Hepatocyte (in vitro differentiated cells): Measurements from ENCODE around the gene FAM20C. TPM values are rescaled to one million over a fixed set of nuclear protein-coding genes. Genes with fewer than 3 reads are reported as not detected.
A peak's percentile ranks its signal among the peaks of the same experiment; 100 is the strongest.

Experiments used
- DNase-seq: peaks from one replicate; pipeline ENCODE4 v3.0.0-alpha.2; 2016; ENCODE audit warnings: low spot score
- H2AFZ ChIP-seq: fragments of 200-600 bp; sonication (generic); 2 replicates; pipeline ENCODE4 v1.6.0; 2016; ENCODE audit warnings: antibody characterized with exemption, mild to moderate bottlenecking
- H3K27ac ChIP-seq: fragments of 200-600 bp; sonication (generic); 2 replicates; pipeline ENCODE4 v1.5.1; 2016; ENCODE audit warnings: mild to moderate bottlenecking
- H3K27me3 ChIP-seq: fragments of 200-600 bp; sonication (generic); 2 replicates; pipeline ENCODE4 v1.6.1; 2016
- H3K36me3 ChIP-seq: fragments of 200-600 bp; sonication (generic); replicated peaks from 2 replicates; pipeline ENCODE4 v1.5.1; 2016; ENCODE audit warnings: low read depth; ENCODE audit not compliant: insufficient read depth
- H3K4me1 ChIP-seq: fragments of 200-600 bp; sonication (generic); 2 replicates; pipeline ENCODE4 v1.5.1; 2016; ENCODE audit warnings: mild to moderate bottlenecking, moderate library complexity; ENCODE audit not compliant: insufficient read depth
- H3K4me2 ChIP-seq: fragments of 200-600 bp; sonication (generic); 2 replicates; pipeline ENCODE4 v1.6.0; 2016
- H3K4me3 ChIP-seq: fragments of 200-600 bp; sonication (generic); 2 replicates; pipeline ENCODE4 v1.5.1; 2016; ENCODE audit warnings: mild to moderate bottlenecking
- H3K79me2 ChIP-seq: fragments of 200-600 bp; sonication (generic); 2 replicates; pipeline ENCODE4 v1.6.0; 2017; ENCODE audit warnings: mild to moderate bottlenecking
- H3K9me2 ChIP-seq: fragments of 200-600 bp; sonication (generic); replicated peaks from 2 replicates; pipeline ENCODE4 v1.6.0; 2017; ENCODE audit warnings: mild to moderate bottlenecking; ENCODE audit not compliant: insufficient read depth
- H3K9me3 ChIP-seq: fragments of 200-600 bp; sonication (generic); 2 replicates; pipeline ENCODE4 v1.5.1; 2016; ENCODE audit warnings: low read depth, mild to moderate bottlenecking
- H4K20me1 ChIP-seq: fragments of 200-600 bp; sonication (generic); 2 replicates; pipeline ENCODE4 v1.6.0; 2016; ENCODE audit warnings: mild to moderate bottlenecking; ENCODE audit not compliant: insufficient read depth, poor library complexity, severe bottlenecking
- EZH2 ChIP-seq: fragments of 200-600 bp; sonication (generic); IDR thresholded peaks from 2 replicates; pipeline ENCODE4 v1.6.1; 2016; ENCODE audit warnings: antibody characterized with exemption, mild to moderate bottlenecking, borderline replicate concordance
- EZH2phosphoT487 ChIP-seq: fragments of 200-600 bp; sonication (generic); IDR thresholded peaks from one replicate; pipeline ENCODE4 v1.6.1; 2018; ENCODE audit warnings: antibody characterized with exemption, mild to moderate bottlenecking, low read depth, moderate library complexity; ENCODE audit not compliant: unreplicated experiment, severe bottlenecking
- WGBS: methylation state at CpG from one replicate; pipeline ENCODE4 v1.1.6; 2016; ENCODE audit warnings: low lambda C conversion rate; ENCODE audit errors: missing lambda C conversion rate; 5-methylcytosine and 5-hydroxymethylcytosine counted together
- polyA plus RNA-seq: library from polyadenylated mRNA; unstranded; fragments of >200 nt; fragmentation: Nextera tagmentation; extraction: Ambion mirVana; gene quantifications from 2 replicates; pipeline ENCODE4 v1.2.1, GENCODE V29; 2016
- total RNA-seq: library from RNA; depleted of rRNA; stranded (reverse); fragments of >200 nt; gene quantifications from 2 replicates; pipeline ENCODE4 v1.2.3, GENCODE V29; 2014
- TF ChIP-seq, protein P1 (sequence below): fragments of 200-600 bp; sonication (generic); IDR thresholded peaks from 2 replicates; pipeline ENCODE4 v1.5.1; 2016; ENCODE audit warnings: antibody characterized with exemption, mild to moderate bottlenecking; ENCODE audit not compliant: poor library complexity

Gene FAM20C
- total and polyA plus RNA-seq, 2 experiments from 2014 or later, result 24.4 to 42.5 TPM

DNA sequence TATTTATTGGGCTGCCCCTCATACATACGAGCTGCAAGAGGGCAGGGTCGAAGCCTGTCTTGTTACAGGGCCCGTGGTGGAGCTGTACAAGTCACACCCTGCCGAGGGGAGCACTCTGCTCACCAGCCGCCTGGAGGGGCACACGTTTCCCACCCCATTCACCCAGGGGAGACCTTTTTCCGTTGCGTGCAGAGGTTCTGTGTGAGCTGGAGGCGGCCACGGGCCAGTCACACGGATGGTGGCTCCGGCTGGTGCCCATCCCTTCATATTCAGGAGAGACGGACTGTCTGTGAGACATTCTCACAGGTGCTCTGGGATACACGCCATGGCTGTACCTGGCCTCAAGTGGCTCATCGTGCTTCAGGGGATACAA, 47.9 kb upstream of the FAM20C start:
- TF ChIP-seq EZH2 (no peak), EZH2phosphoT487 (no peak)
- TF ChIP-seq, protein P1, sequence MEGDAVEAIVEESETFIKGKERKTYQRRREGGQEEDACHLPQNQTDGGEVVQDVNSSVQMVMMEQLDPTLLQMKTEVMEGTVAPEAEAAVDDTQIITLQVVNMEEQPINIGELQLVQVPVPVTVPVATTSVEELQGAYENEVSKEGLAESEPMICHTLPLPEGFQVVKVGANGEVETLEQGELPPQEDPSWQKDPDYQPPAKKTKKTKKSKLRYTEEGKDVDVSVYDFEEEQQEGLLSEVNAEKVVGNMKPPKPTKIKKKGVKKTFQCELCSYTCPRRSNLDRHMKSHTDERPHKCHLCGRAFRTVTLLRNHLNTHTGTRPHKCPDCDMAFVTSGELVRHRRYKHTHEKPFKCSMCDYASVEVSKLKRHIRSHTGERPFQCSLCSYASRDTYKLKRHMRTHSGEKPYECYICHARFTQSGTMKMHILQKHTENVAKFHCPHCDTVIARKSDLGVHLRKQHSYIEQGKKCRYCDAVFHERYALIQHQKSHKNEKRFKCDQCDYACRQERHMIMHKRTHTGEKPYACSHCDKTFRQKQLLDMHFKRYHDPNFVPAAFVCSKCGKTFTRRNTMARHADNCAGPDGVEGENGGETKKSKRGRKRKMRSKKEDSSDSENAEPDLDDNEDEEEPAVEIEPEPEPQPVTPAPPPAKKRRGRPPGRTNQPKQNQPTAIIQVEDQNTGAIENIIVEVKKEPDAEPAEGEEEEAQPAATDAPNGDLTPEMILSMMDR, result no peak
- Histone ChIP-seq H3K9me3 (no peaks in the 10 kb centered on the region), H3K27ac (no peak overlapping the region), H4K20me1 (no peaks in the 10 kb centered on the region), H3K27me3 (no peaks in the 10 kb centered on the region), H3K36me3 (no peaks in the 10 kb centered on the region), H3K4me2 (no peak overlapping the region), H2AFZ (no peak overlapping the region), H3K79me2 (no peaks in the 10 kb centered on the region), H3K4me3 (no peak overlapping the region), H3K4me1 (peaks cover 13% of the 10 kb centered on the region), H3K9me2 (no peaks in the 10 kb centered on the region)
- no peak for DNase-seq
- WGBS, result 93% methylated on average over 15 of the region's 15 CpGs

- no peaks in the 10 kb centered on the region for H3K36me3 ChIP-seq
- no peak for DNase-seq
- peaks cover 22% of the 10 kb centered on the region for H3K4me1 ChIP-seq
- no peaks in the 10 kb centered on the region for H3K9me3 ChIP-seq
- H3K27me3 ChIP-seq, result no peaks in the 10 kb centered on the region
- H3K4me3 ChIP-seq, result no peak overlapping the region
- no peaks in the 10 kb centered on the region for H4K20me1 ChIP-seq
- no peak overlapping the region for H3K27ac ChIP-seq
- H3K79me2 ChIP-seq, result no peaks in the 10 kb centered on the region
- WGBS, result 80% methylated on average over 4 of the region's 4 CpGs
- TF ChIP-seq EZH2 (no peak), EZH2phosphoT487 (no peak)
- TF ChIP-seq, protein P1, result no peak
- H3K4me2 ChIP-seq, result no peak overlapping the region
- no peaks in the 10 kb centered on the region for H3K9me2 ChIP-seq
- no peak overlapping the region for H2AFZ ChIP-seq
Measured at GRCh38 chr7:145863-146262, 46.5 kb upstream of the FAM20C start.

- WGBS, result 81% methylated on average over 5 of the region's 5 CpGs
- TF ChIP-seq EZH2phosphoT487, result no peak
- H3K9me2 ChIP-seq, result no peaks in the 10 kb centered on the region
- no peak for DNase-seq
- peak overlapping the region; percentile 73 for H3K4me2 ChIP-seq
- H2AFZ ChIP-seq, result peak overlapping the region; percentile 67
- H3K9me3 ChIP-seq, result no peaks in the 10 kb centered on the region
- peak overlapping the region; percentile 91 for H3K27ac ChIP-seq
- no peaks in the 10 kb centered on the region for H3K79me2 ChIP-seq
- peak overlapping the region; percentile 24 for H3K4me3 ChIP-seq
- no peaks in the 10 kb centered on the region for H3K27me3 ChIP-seq
- H3K36me3 ChIP-seq, result no peaks in the 10 kb centered on the region
- peaks cover 9% of the 10 kb centered on the region for H3K4me1 ChIP-seq
- no peaks in the 10 kb centered on the region for H4K20me1 ChIP-seq
Measured at GRCh38 chr7:148543-148931, 43.8 kb upstream of the FAM20C start.

- TF ChIP-seq, protein P1, result no peak
- TF ChIP-seq EZH2phosphoT487 (no peak), EZH2 (no peak)
- H3K4me2 ChIP-seq, result peak overlapping the region; percentile 73
- no peaks in the 10 kb centered on the region for H3K36me3 ChIP-seq
- peak overlapping the region; percentile 68 for H2AFZ ChIP-seq
- H4K20me1 ChIP-seq, result no peaks in the 10 kb centered on the region
- H3K4me1 ChIP-seq, result peaks cover 9% of the 10 kb centered on the region
- H3K27me3 ChIP-seq, result no peaks in the 10 kb centered on the region
- H3K79me2 ChIP-seq, result no peaks in the 10 kb centered on the region
- H3K4me3 ChIP-seq, result peak overlapping the region; percentile 24
- DNase-seq, result peak; percentile 100
- no peaks in the 10 kb centered on the region for H3K9me2 ChIP-seq
- H3K9me3 ChIP-seq, result no peaks in the 10 kb centered on the region
- 6% methylated on average over 56 of the region's 74 CpGs for WGBS
- peak overlapping the region; percentile 91 for H3K27ac ChIP-seq
Measured at GRCh38 chr7:148932-149790, 43.2 kb upstream of the FAM20C start.
